ELF-1 (cell line): Measurements from ENCODE around the gene OMD.

Experiments used
- DNase-seq: peaks from one replicate; pipeline ENCODE4 v3.0.0-alpha.2; 2016; ENCODE audit warnings: low read depth, low spot score

The OMD gene

GRCh38 chr9:92424340-92424739, at the start of gene OMD:
Gene OMD, minus strand, starts transcription at chr9:92424471. Its CDS starts 6,913 bp downstream, at chr9:92417558.
- no peak for DNase-seq

GRCh38 chr9:92468206-92468605, 43.9 kb upstream of the OMD start:
- DNase-seq: no peak

- no peak for DNase-seq
These were observed 43.2 kb upstream of the OMD start for GRCh38 chr9:92467511-92467910.

- DNase-seq: no peak
These were observed 42.8 kb upstream of the OMD start for GRCh38 chr9:92467041-92467440.

- no peak for DNase-seq
These were observed 39.7 kb upstream of the OMD start for GRCh38 chr9:92463984-92464383.

- DNase-seq: no peak
These were observed 39.1 kb upstream of the OMD start for GRCh38 chr9:92463387-92463786.

GRCh38 chr9:92457576-92457975, 33.3 kb upstream of the OMD start:
- DNase-seq: no peak

- peak; percentile 48 for DNase-seq
These were observed 30.9 kb upstream of the OMD start for GRCh38 chr9:92455217-92455616.

- DNase-seq: no peak
These were observed 22.3 kb upstream of the OMD start for GRCh38 chr9:92446536-92446935.

GRCh38 chr9:92444841-92445240, 20.6 kb upstream of the OMD start:
- DNase-seq: no peak

GRCh38 chr9:92440751-92441046, 16.4 kb upstream of the OMD start:
- no peak for DNase-seq

- DNase-seq: no peak
These were observed 15.9 kb upstream of the OMD start for GRCh38 chr9:92439921-92440750.

GRCh38 chr9:92438900-92439526, 14.7 kb upstream of the OMD start:
- no peak for DNase-seq

GRCh38 chr9:92435263-92435662, 11.0 kb upstream of the OMD start:
- no peak for DNase-seq

GRCh38 chr9:92432972-92433548, 8.8 kb upstream of the OMD start:
- no peak for DNase-seq

GRCh38 chr9:92432350-92432749, 8.1 kb upstream of the OMD start:
- DNase-seq: no peak

- DNase-seq: no peak
These were observed 5.6 kb upstream of the OMD start for GRCh38 chr9:92429836-92430235.

- DNase-seq: no peak
These were observed 2.4 kb upstream of the OMD start for GRCh38 chr9:92426501-92427145.

- no peak for DNase-seq
These were observed 1.2 kb upstream of the OMD start for GRCh38 chr9:92425474-92425873.

- DNase-seq: no peak
These were observed 659 bp downstream of the OMD start for GRCh38 chr9:92423612-92424011.

GRCh38 chr9:92422611-92423338, 1.5 kb downstream of the OMD start:
- DNase-seq: no peak

GRCh38 chr9:92414566-92414965, 9.7 kb downstream of the OMD start:
- DNase-seq: no peak
